IMR-90 (cell line): Measurements from ENCODE around the gene MCF2L2. TPM values are rescaled to one million over a fixed set of nuclear protein-coding genes. Genes with fewer than 3 reads are reported as not detected.
A peak's percentile ranks its signal among the peaks of the same experiment; 100 is the strongest.
"Not testable (repeated sequence)": the region's sequence is repeated elsewhere in the genome, so short reads cannot be mapped to it uniquely, and the experiment has no call there.

Experiments used
- ATAC-seq: fragments of 200-7000 bp; cut with Tn5 transposase; 2 replicates; pipeline ENCODE4 v1.9.1; 2020; ENCODE audit warnings: low read depth, mild to moderate bottlenecking, moderate library complexity
- BruUV-seq: library from RNA; stranded (reverse); fragments of 400-500 nt; replicated peaks from 2 replicates; lab custom pipeline; 2021; lab: Mats Ljungman, UMichigan
- CTCF ChIA-PET: fragments of 300-600 bp; formaldehyde crosslinking; extraction: SDS; loops from one replicate; lab custom pipeline; 2021; ENCODE audit warnings: antibody characterized with exemption; lab: Yijun Ruan, JAX
- POLR2A ChIA-PET: fragments of 300-600 bp; sonication (Branson Sonifier 250); formaldehyde crosslinking; loops from one replicate; lab custom pipeline; 2022; ENCODE audit warnings: antibody characterized with exemption; ENCODE audit not compliant: unreplicated experiment; lab: Charles Lee
- DNase-seq: peaks from one replicate; pipeline ENCODE4 v3.0.0; 2013
- H2AFZ ChIP-seq: replicated peaks from 2 replicates; pipeline ENCODE3; 2013; ENCODE audit warnings: low read length, mild to moderate bottlenecking; ENCODE audit not compliant: poor library complexity
- H2AK5ac ChIP-seq: 2 replicates; pipeline ENCODE4 v1.6.1; 2013; ENCODE audit warnings: low read depth, low read length, inconsistent platforms
- H2AK9ac ChIP-seq: replicated peaks from 2 replicates; pipeline ENCODE3; 2013; ENCODE audit warnings: mild to moderate bottlenecking, low read depth, low read length, moderate library complexity; ENCODE audit not compliant: poor library complexity
- H2BK120ac ChIP-seq: 2 replicates; pipeline ENCODE4 v1.6.1; 2013; ENCODE audit warnings: low read depth, low read length, inconsistent platforms
- H2BK15ac ChIP-seq: 3 replicates; pipeline ENCODE4 v1.6.1; 2013; ENCODE audit warnings: low read depth, low read length, inconsistent platforms
- H2BK20ac ChIP-seq: 2 replicates; pipeline ENCODE4 v1.6.1; 2013; ENCODE audit warnings: low read depth, mild to moderate bottlenecking, inconsistent platforms, low read length, moderate library complexity
- H2BK5ac ChIP-seq: 2 replicates; pipeline ENCODE4 v1.6.1; 2013; ENCODE audit warnings: mild to moderate bottlenecking, low read depth, low read length, inconsistent platforms; ENCODE audit not compliant: poor library complexity, severe bottlenecking
- H3K14ac ChIP-seq: replicated peaks from 2 replicates; pipeline ENCODE4 v1.6.1; 2013; ENCODE audit warnings: low read depth, low read length, inconsistent platforms
- H3K18ac ChIP-seq: 2 replicates; pipeline ENCODE4 v1.6.1; 2013; ENCODE audit warnings: low read depth, low read length, control low read depth
- H3K23ac ChIP-seq: 2 replicates; pipeline ENCODE4 v1.6.1; 2013; ENCODE audit warnings: low read depth, low read length, inconsistent platforms
- H3K27ac ChIP-seq: 2 replicates; pipeline ENCODE4 v1.5.1; 2013; ENCODE audit warnings: mild to moderate bottlenecking, control low read depth, low read length; ENCODE audit not compliant: insufficient read depth
- H3K27me3 ChIP-seq: 2 replicates; pipeline ENCODE4 v1.6.1; 2013; ENCODE audit warnings: low read length; ENCODE audit not compliant: control insufficient read depth, insufficient read depth
- H3K36me3 ChIP-seq: 2 replicates; pipeline ENCODE4 v1.6.1; 2013; ENCODE audit warnings: low read length, mixed read lengths; ENCODE audit not compliant: control insufficient read depth, insufficient read depth
- H3K4ac ChIP-seq: 2 replicates; pipeline ENCODE4 v1.6.1; 2013; ENCODE audit warnings: low read depth, low read length, inconsistent platforms
- H3K4me1 ChIP-seq: 2 replicates; pipeline ENCODE4 v1.6.1; 2013; ENCODE audit warnings: low read length, mixed read lengths; ENCODE audit not compliant: control insufficient read depth, insufficient read depth
- H3K4me2 ChIP-seq: 2 replicates; pipeline ENCODE4 v1.6.1; 2013; ENCODE audit warnings: low read depth, mild to moderate bottlenecking, control low read depth, low read length, moderate library complexity
- H3K4me3 ChIP-seq: 2 replicates; pipeline ENCODE4 v1.5.1; 2013; ENCODE audit warnings: low read depth, mild to moderate bottlenecking, control low read depth, low read length, moderate library complexity; ENCODE audit not compliant: insufficient read depth
- H3K56ac ChIP-seq: 2 replicates; pipeline ENCODE4 v1.6.1; 2013; ENCODE audit warnings: low read length, inconsistent platforms; ENCODE audit not compliant: insufficient read depth; ENCODE audit errors: extremely low read depth
- H3K79me1 ChIP-seq, 2 experiments: 2 replicates each; pipeline ENCODE4 v1.6.1; 2013; ENCODE audit warnings: low read length in 2 of 2, inconsistent platforms in 1 of 2, low read depth in 1 of 2
- H3K9ac ChIP-seq: 2 replicates; pipeline ENCODE4 v1.6.1; 2013; ENCODE audit warnings: low read depth, low read length, control low read depth
- H3K9me1 ChIP-seq: 2 replicates; pipeline ENCODE4 v1.6.1; 2013; ENCODE audit warnings: low read length, inconsistent platforms; ENCODE audit not compliant: insufficient read depth
- H3K9me3 ChIP-seq: 2 replicates; pipeline ENCODE4 v1.6.1; 2013; ENCODE audit warnings: low read length; ENCODE audit not compliant: control insufficient read depth, insufficient read depth
- H4K20me1 ChIP-seq: 2 replicates; pipeline ENCODE4 v1.6.1; 2013; ENCODE audit warnings: low read length, inconsistent platforms; ENCODE audit not compliant: insufficient read depth
- H4K5ac ChIP-seq: 2 replicates; pipeline ENCODE4 v1.6.1; 2013; ENCODE audit warnings: mild to moderate bottlenecking, low read depth, low read length, control low read depth
- H4K8ac ChIP-seq, 2 experiments: 2 replicates each; pipeline ENCODE4 v1.6.1; 2013; ENCODE audit warnings: low read depth in 2 of 2, low read length in 2 of 2, control low read depth in 1 of 2, inconsistent platforms in 1 of 2
- H4K91ac ChIP-seq: 2 replicates; pipeline ENCODE4 v1.6.1; 2013; ENCODE audit warnings: low read depth, low read length, inconsistent platforms; ENCODE audit not compliant: insufficient read depth
- WGBS, 2 experiments: methylation state at CpG; one replicate each; pipeline versions ENCODE4 v1.1.5 to v1.1.7; 2013; ENCODE audit warnings: missing lambda C conversion rate in 2 of 2; ENCODE audit not compliant: insufficient read length in 1 of 2; ENCODE audit errors: extremely low coverage in 2 of 2; 5-methylcytosine and 5-hydroxymethylcytosine counted together
- dilution Hi-C: fragments of 300-500 bp; cut with HindIII; formaldehyde crosslinking; loops from one replicate; pipeline ENCODE4 v1.14.3; 2018; ENCODE audit warnings: low sequenced_read_pairs; ENCODE audit not compliant: unreplicated experiment
- in situ Hi-C: fragments of 300-500 bp; cut with MboI; formaldehyde crosslinking; loops from 3 replicates; pipeline ENCODE4 v1.14.3; 2019; ENCODE audit warnings: low sequenced_read_pairs, inconsistent platforms, mixed read lengths
- intact Hi-C: fragments of 100-400 bp; cut with micrococcal nuclease; formaldehyde crosslinking; loops from 2 replicates; pipeline ENCODE4 v1.10.0; 2022
- polyA plus RNA-seq, 3 experiments: library from polyadenylated mRNA; depleted of rRNA; stranded (reverse); fragments of >200 nt; gene quantifications; 2 replicates each; pipeline ENCODE4 v1.2.3, GENCODE V29; 2012; ENCODE audit warnings: low replicate concordance in 1 of 3
- total RNA-seq: library from RNA; depleted of rRNA; stranded (reverse); fragments of >200 nt; gene quantifications from 2 replicates; pipeline ENCODE4 v1.2.3, GENCODE V29; 2012

Gene MCF2L2
- total and polyA plus RNA-seq, 2 of the 4 experiments (the other 2 are of a cell fraction) = under 0.01 TPM; not detected in 1

- Histone ChIP-seq H2AFZ (peak overlapping the region; percentile 87), H2AK9ac (peak overlapping the region; percentile 37), H3K4me2 (peak overlapping the region; percentile 92), H3K27me3 (peaks cover 46% of the 10 kb centered on the region)
- H3K56ac ChIP-seq, H3K4ac ChIP-seq, H4K91ac ChIP-seq, H3K23ac ChIP-seq, DNase-seq, H2BK15ac ChIP-seq, H3K4me3 ChIP-seq, H4K5ac ChIP-seq, H3K27ac ChIP-seq, ATAC-seq, H3K9me1 ChIP-seq, H3K18ac ChIP-seq, H2BK120ac ChIP-seq, H3K9ac ChIP-seq, H2BK5ac ChIP-seq, POLR2A ChIA-PET, intact Hi-C loops, H3K79me1 ChIP-seq, H3K4me1 ChIP-seq, H2AK5ac ChIP-seq, H3K9me3 ChIP-seq, dilution Hi-C loops, H3K14ac ChIP-seq, H4K8ac ChIP-seq, H4K20me1 ChIP-seq, H3K36me3 ChIP-seq, in situ Hi-C loops, BruUV-seq, H2BK20ac ChIP-seq: not testable (repeated sequence)
- no CpG with 5 or more reads among the region's 18 CpGs for whole genome bisulfite sequencing, 2 experiments
- CTCF ChIA-PET = interaction anchor here (2.0 kb wide), 1 partner anchor 203 kb away, joined by 5 read pairs; no protein-coding TSS in a partner anchor
Observed at GRCh38 chr3:183179550-183179908, 248.9 kb downstream of the MCF2L2 start.
